LNCaP clone FGC (cell line): ENCODE results near the gene ALDH5A1.

Experiments
- DNase-seq: peaks from one replicate; pipeline ENCODE4 v3.0.0-alpha.2; 2011; ENCODE audit warnings: low read depth
- H3K4me3 ChIP-seq: 2 replicates; pipeline ENCODE4 v1.5.1; 2011; ENCODE audit warnings: mild to moderate bottlenecking, low read depth, low read length, control low read depth
- TF ChIP-seq, protein P1 (sequence below): IDR thresholded peaks from 2 replicates; pipeline ENCODE4 v1.5.1; 2012; ENCODE audit warnings: mild to moderate bottlenecking; ENCODE audit not compliant: control insufficient read depth, insufficient read depth; ENCODE audit errors: extremely low read depth

The ALDH5A1 gene

GRCh38 chr6:24494821-24495795 lies at the start of gene ALDH5A1:
Gene ALDH5A1, plus strand, starts transcription at chr6:24494969. Its CDS starts 28 bp downstream, at chr6:24494997.
- DNase-seq = no peak
- H3K4me3 ChIP-seq = peak within 1 kb of the TSS; percentile 45
- TF ChIP-seq, protein P1, sequence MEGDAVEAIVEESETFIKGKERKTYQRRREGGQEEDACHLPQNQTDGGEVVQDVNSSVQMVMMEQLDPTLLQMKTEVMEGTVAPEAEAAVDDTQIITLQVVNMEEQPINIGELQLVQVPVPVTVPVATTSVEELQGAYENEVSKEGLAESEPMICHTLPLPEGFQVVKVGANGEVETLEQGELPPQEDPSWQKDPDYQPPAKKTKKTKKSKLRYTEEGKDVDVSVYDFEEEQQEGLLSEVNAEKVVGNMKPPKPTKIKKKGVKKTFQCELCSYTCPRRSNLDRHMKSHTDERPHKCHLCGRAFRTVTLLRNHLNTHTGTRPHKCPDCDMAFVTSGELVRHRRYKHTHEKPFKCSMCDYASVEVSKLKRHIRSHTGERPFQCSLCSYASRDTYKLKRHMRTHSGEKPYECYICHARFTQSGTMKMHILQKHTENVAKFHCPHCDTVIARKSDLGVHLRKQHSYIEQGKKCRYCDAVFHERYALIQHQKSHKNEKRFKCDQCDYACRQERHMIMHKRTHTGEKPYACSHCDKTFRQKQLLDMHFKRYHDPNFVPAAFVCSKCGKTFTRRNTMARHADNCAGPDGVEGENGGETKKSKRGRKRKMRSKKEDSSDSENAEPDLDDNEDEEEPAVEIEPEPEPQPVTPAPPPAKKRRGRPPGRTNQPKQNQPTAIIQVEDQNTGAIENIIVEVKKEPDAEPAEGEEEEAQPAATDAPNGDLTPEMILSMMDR = peak; percentile 47

DNA sequence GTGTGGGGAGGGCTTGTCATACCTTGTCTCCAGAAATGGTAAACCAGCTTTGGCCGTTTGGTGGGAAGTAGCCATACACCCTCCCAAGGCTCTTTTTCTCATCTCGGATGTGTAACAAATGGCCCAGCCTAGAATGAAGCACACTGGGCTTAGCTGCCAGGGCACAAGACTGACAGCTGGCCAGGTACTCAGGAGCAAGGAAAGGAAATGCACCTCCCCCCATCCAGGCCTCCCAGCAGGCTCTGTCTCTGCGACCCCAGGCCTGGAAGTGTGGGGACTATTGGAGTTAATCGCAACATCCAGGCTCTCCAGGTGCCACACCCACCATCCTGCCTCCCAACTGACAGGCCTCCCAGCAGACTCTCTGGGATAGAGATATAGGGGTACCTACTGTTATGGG lies 49.1 kb upstream of the ALDH5A1 start:
- no peak overlapping the region for H3K4me3 ChIP-seq
- no peak for DNase-seq
- TF ChIP-seq, protein P1 = no peak

GRCh38 chr6:24446670-24447069 lies 48.1 kb upstream of the ALDH5A1 start:
- DNase-seq = no peak
- H3K4me3 ChIP-seq = no peak overlapping the region
- TF ChIP-seq, protein P1 = no peak

- no peak for DNase-seq
- no peak overlapping the region for H3K4me3 ChIP-seq
- TF ChIP-seq, protein P1 = no peak
Measured at GRCh38 chr6:24448396-24448795, 46.4 kb upstream of the ALDH5A1 start.

GRCh38 chr6:24448828-24449525 lies 45.8 kb upstream of the ALDH5A1 start:
- no peak for DNase-seq
- TF ChIP-seq, protein P1 = no peak
- no peak overlapping the region for H3K4me3 ChIP-seq

DNA sequence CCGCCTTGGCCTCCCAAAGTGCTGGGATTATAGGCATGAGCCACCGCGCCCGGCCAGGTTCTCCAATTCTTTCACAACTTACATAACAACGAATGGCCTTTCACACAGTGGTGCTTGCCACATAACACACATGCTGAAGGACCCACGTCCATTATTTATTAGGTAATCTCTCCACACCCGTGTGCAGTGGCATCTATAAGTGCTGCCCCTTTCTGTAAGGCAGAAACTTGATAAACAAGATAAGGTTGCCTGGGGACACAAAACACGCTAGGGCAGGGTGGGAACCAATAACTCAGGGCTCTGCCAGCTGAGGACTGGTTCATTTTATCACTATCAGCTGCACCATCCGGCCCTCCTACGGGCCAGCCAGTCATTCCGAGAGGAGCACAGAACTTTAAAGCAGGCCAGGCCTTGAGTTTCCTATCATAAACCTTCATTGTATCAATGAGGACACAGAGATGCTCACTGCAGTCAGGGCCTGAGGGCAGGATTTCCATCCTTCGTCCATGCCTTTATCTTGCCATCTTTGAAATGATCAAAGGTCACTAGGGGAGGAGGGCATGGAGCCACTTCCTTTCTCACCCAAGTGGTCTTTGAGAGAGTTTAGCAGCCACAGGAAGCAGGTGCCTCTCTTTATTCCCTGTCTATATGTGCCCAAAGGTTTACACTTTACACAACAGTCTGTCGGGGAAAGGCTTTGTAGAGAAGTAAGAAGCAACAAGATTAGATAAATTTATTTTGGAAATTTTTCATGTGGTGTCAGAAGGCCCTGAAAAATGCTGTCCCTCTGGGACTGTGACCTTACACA lies 43.0 kb upstream of the ALDH5A1 start:
- TF ChIP-seq, protein P1 = no peak
- H3K4me3 ChIP-seq = no peak overlapping the region
- no peak for DNase-seq
